HEK293 (cell line): ENCODE data around the gene PTPMT1.

Source experiments
- CTCF ChIA-PET: fragments of 350-600 bp; formaldehyde crosslinking; extraction: SDS; loops from one replicate; lab custom pipeline; 2021; ENCODE audit warnings: antibody characterized with exemption; lab: Yijun Ruan, JAX
- POLR2A ChIA-PET: fragments of 300-600 bp; formaldehyde crosslinking; extraction: SDS; loops from one replicate; lab custom pipeline; 2020; ENCODE audit warnings: antibody characterized with exemption, inconsistent platforms; lab: Yijun Ruan, JAX
- H3K27ac ChIP-seq: fragments of 200-500 bp; sonication (Bioruptor generic); 2 replicates; pipeline ENCODE4 v1.5.1; 2014; ENCODE audit warnings: low read depth, low read length, control low read depth, inconsistent platforms; ENCODE audit errors: extremely low read depth
- H3K36me3 ChIP-seq, 2 experiments: fragments of 200-500 bp in 1 of 2; sonication (Bioruptor generic) in 1 of 2; 1 replicate in 1 of 2; 2 replicates in 1 of 2; pipeline ENCODE4 v1.5.1; 2014 to 2017; ENCODE audit warnings: inconsistent platforms in 2 of 2, low read length in 2 of 2; ENCODE audit not compliant: control insufficient read depth in 2 of 2, insufficient read depth in 1 of 2
- H3K4me1 ChIP-seq: fragments of 200-500 bp; sonication (Bioruptor generic); 2 replicates; pipeline ENCODE4 v1.5.1; 2014; ENCODE audit warnings: mild to moderate bottlenecking, low read length, inconsistent platforms; ENCODE audit not compliant: control insufficient read depth, insufficient read depth
- H3K4me3 ChIP-seq: 2 replicates; pipeline ENCODE4 v1.5.1; 2011; ENCODE audit warnings: low read depth, mild to moderate bottlenecking, control low read depth, low read length, moderate library complexity
- H3K9me3 ChIP-seq: fragments of 200-500 bp; sonication (Bioruptor generic); 2 replicates; pipeline ENCODE4 v1.5.1; 2014; ENCODE audit warnings: low read depth, low read length, inconsistent platforms; ENCODE audit not compliant: control insufficient read depth, insufficient read depth
- HOXC10 ChIP-seq: sonication (generic); formaldehyde crosslinking; IDR thresholded peaks from 2 replicates; pipeline ENCODE4 v1.8.1; 2023; ENCODE audit warnings: mild to moderate bottlenecking, missing genetic modification reagents
- KLF17 ChIP-seq: fragments of 450-650 bp; formaldehyde crosslinking; IDR thresholded peaks from 2 replicates; pipeline ENCODE4 v1.5.1; 2016; ENCODE audit warnings: missing biosample characterization, missing genetic modification characterization
- OVOL3 ChIP-seq: fragments of 450-650 bp; formaldehyde crosslinking; IDR thresholded peaks from 2 replicates; pipeline ENCODE4 v1.5.1; 2016; ENCODE audit warnings: missing biosample characterization, missing genetic modification characterization
- PATZ1 ChIP-seq: fragments of 450-650 bp; formaldehyde crosslinking; IDR thresholded peaks from 2 replicates; pipeline ENCODE4 v1.5.1; 2016; ENCODE audit warnings: missing biosample characterization, missing genetic modification characterization
- PBX3 ChIP-seq: sonication (generic); formaldehyde crosslinking; IDR thresholded peaks from 2 replicates; pipeline ENCODE4 v1.8.1; 2022; ENCODE audit warnings: mild to moderate bottlenecking, moderate library complexity, missing genetic modification reagents
- SP3 ChIP-seq: fragments of 450-650 bp; formaldehyde crosslinking; IDR thresholded peaks from 2 replicates; pipeline ENCODE4 v1.5.1; 2016; ENCODE audit warnings: missing biosample characterization, missing genetic modification characterization
- ZBTB44 ChIP-seq: fragments of 450-650 bp; IDR thresholded peaks from 2 replicates; pipeline ENCODE4 v1.5.1; 2018; ENCODE audit warnings: missing biosample characterization, mild to moderate bottlenecking, missing genetic modification characterization
- ZNF10 ChIP-seq: fragments of 450-650 bp; formaldehyde crosslinking; IDR thresholded peaks from 2 replicates; pipeline ENCODE4 v1.5.1; 2017; ENCODE audit warnings: missing biosample characterization, missing genetic modification characterization
- ZNF140 ChIP-seq: fragments of 450-650 bp; formaldehyde crosslinking; IDR thresholded peaks from 2 replicates; pipeline ENCODE4 v1.5.1; 2016; ENCODE audit warnings: missing biosample characterization, missing genetic modification characterization
- ZNF521 ChIP-seq: fragments of 450-650 bp; formaldehyde crosslinking; IDR thresholded peaks from 2 replicates; pipeline ENCODE4 v1.5.1; 2017; ENCODE audit warnings: missing biosample characterization, mild to moderate bottlenecking, missing genetic modification characterization
- ZNF529 ChIP-seq: fragments of 450-650 bp; formaldehyde crosslinking; IDR thresholded peaks from 2 replicates; pipeline ENCODE4 v1.5.1; 2017; ENCODE audit warnings: missing genetic modification characterization, missing biosample characterization; ENCODE audit not compliant: insufficient replicate concordance
- ZNF561 ChIP-seq: fragments of 450-650 bp; IDR thresholded peaks from 2 replicates; pipeline ENCODE4 v1.5.1; 2018; ENCODE audit warnings: missing biosample characterization, missing genetic modification characterization, borderline replicate concordance
- ZNF580 ChIP-seq: fragments of 450-650 bp; formaldehyde crosslinking; IDR thresholded peaks from 2 replicates; pipeline ENCODE4 v1.5.1; 2016; ENCODE audit warnings: missing biosample characterization, missing genetic modification characterization
- ZNF624 ChIP-seq: fragments of 450-650 bp; formaldehyde crosslinking; IDR thresholded peaks from 2 replicates; pipeline ENCODE4 v1.5.1; 2017; ENCODE audit warnings: missing biosample characterization, missing genetic modification characterization
- ZNF658 ChIP-seq: fragments of 450-650 bp; formaldehyde crosslinking; IDR thresholded peaks from 2 replicates; pipeline ENCODE4; 2016; ENCODE audit warnings: missing biosample characterization, missing genetic modification characterization
- ZNF701 ChIP-seq: fragments of 450-650 bp; formaldehyde crosslinking; IDR thresholded peaks from 2 replicates; pipeline ENCODE4 v1.5.1; 2016; ENCODE audit warnings: missing biosample characterization, missing genetic modification characterization
- ZNF747 ChIP-seq: fragments of 450-650 bp; formaldehyde crosslinking; IDR thresholded peaks from 2 replicates; pipeline ENCODE4 v1.5.1; 2016; ENCODE audit warnings: missing biosample characterization, missing genetic modification characterization
- ZNF791 ChIP-seq: fragments of 450-650 bp; formaldehyde crosslinking; IDR thresholded peaks from 2 replicates; pipeline ENCODE4 v1.5.1; 2016; ENCODE audit warnings: missing biosample characterization, missing genetic modification characterization
- ZSCAN16 ChIP-seq: fragments of 450-650 bp; formaldehyde crosslinking; IDR thresholded peaks from 2 replicates; pipeline ENCODE4 v1.5.1; 2016; ENCODE audit warnings: missing biosample characterization, missing genetic modification characterization

PTPMT1 gene

GRCh38 chr11:47589118-47589517, 23.7 kb downstream of the PTPMT1 start:
- Histone ChIP-seq H3K4me1 (no peaks in the 10 kb centered on the region), H3K9me3 (no peaks in the 10 kb centered on the region), H3K27ac (no peak overlapping the region), H3K4me3 (no peak overlapping the region), H3K36me3 (peaks cover 4 to 13% of the 10 kb centered on the region in 2 experiments; a peak in 2 of 3 replicates)
- TF ChIP-seq ZNF701 (no peak), ZNF747 (tag by site-specific recombination) (no peak), ZNF10 (tag by site-specific recombination) (no peak), SP3 (no peak), ZNF521 (tag by site-specific recombination) (no peak), ZNF624 (tag by site-specific recombination) (no peak), HOXC10 (CRISPR knock-in tag) (no peak), ZNF580 (tag by site-specific recombination) (no peak), ZBTB44 (tag by site-specific recombination) (no peak), KLF17 (tag by site-specific recombination) (no peak), ZNF658 (no peak), ZNF529 (tag by site-specific recombination) (no peak), PATZ1 (tag by site-specific recombination) (no peak), ZNF561 (tag by site-specific recombination) (no peak), PBX3 (CRISPR knock-in tag) (no peak), ZNF791 (no peak), ZSCAN16 (tag by site-specific recombination) (no peak)
- ChIA-PET CTCF (no interaction called here), POLR2A (no interaction called here)

GRCh38 chr11:47589584-47589976, 24.2 kb downstream of the PTPMT1 start:
- CTCF ChIA-PET, result no interaction called here

More at GRCh38 chr11:47589584-47589976, 24.2 kb downstream of the PTPMT1 start:
- Histone ChIP-seq H3K9me3 (no peaks in the 10 kb centered on the region), H3K36me3 (peaks cover 4 to 8% of the 10 kb centered on the region in 2 experiments; a peak in 2 of 3 replicates), H3K4me3 (no peak overlapping the region), H3K27ac (no peak overlapping the region), H3K4me1 (no peaks in the 10 kb centered on the region)
- no peak for TF ChIP-seq OVOL3 (tag by site-specific recombination)
- no peak for TF ChIP-seq ZNF140
- POLR2A ChIA-PET, result no interaction called here
